Stimulated activated CD4-positive, alpha-beta T cell treated with anti-CD3 and anti-CD28 coated beads, Interleukin-15, amount 100 ng/mL, for 48 hours (primary cell): Measurements from ENCODE around the gene PGBD5.

Experiments
- DNase-seq, 2 donors: peaks; one replicate each; pipeline ENCODE4 v3.0.0-alpha.2; 2020; ENCODE audit warnings: low read depth in 2 of 2

Gene PGBD5

DNA sequence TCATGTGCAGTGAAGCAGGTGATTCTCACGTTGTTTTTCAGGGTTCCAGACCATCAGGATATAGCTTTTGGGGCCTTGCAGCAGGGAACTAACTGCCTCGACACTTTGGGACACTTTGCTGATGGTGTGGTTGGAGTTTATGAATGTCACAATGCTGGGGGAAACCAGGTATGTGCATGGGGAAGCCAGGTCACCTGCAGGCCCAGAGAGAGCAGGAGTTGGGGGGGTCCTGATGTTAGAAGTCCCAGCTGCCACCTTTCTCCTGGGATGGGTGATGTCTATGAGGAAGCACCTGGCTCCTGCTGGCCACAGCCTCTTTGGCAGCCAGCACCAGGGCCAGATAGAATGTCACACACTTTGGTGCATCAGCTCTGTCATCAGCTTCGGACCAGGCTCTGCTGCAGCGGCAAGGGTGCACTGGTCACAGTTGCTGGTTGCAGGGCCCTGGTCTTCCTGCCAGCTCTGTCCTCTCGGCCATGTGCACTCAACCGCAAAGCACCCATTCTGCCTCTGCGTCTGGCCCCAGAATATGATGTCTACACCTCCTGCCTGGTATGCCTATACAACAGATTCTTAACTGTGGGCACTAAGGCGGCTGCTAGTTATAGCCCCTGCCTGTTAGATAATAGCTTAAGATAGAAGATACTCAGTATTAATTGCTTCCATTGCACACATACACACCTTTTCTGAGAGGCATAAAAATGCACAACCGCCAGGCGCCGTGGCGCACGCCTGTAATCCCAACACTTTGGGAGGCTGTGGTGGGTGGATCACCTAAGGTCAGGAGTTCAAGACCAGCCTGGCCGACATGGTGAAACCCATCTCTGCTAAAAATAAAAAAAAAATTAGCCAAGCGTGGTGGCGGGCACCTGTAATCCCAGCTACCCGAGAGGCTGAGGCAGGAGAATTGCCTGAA is 160.7 kb downstream of the PGBD5 start:
- no peak for DNase-seq
